Inflammatory macrophage treated with lipopolysaccharide for 4 hours (primary cell): Measurements from ENCODE around the gene HOXC10.
A peak's percentile ranks its signal among the peaks of the same experiment; 100 is the strongest.

Source experiments
- DNase-seq: peaks from one replicate; pipeline ENCODE4 v3.0.0-alpha.2; 2020

The HOXC10 gene

DNA sequence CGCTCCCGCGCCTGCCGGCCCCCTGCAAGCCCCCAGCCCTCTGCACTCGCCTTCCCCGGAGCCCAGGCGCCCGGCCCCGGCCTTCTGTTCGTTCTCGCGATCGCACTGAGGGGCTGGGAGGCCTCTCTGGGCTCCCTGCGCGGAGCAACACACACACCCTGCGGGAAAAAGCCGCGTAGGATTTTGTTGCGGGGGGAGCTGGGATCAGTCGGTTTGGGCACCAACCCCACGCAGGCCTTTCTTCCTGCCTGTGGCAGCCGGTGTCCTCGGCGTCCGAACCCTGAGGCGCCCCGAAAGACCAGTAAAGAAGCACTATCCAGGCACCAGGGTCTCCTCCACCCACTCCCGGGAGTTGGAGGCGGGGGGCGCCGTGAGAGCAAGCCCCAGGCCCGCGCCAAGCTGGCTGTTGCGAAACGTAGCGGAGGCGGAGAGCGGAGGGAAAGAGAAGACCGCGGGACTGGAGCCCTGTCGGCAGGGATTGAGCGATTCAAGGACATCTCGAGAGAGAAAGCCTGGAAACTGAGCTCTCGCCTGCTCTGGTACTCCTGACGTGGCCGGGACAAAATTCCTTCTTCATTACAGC is 46.0 kb downstream of the HOXC10 start:
- DNase-seq, result no peak

DNA sequence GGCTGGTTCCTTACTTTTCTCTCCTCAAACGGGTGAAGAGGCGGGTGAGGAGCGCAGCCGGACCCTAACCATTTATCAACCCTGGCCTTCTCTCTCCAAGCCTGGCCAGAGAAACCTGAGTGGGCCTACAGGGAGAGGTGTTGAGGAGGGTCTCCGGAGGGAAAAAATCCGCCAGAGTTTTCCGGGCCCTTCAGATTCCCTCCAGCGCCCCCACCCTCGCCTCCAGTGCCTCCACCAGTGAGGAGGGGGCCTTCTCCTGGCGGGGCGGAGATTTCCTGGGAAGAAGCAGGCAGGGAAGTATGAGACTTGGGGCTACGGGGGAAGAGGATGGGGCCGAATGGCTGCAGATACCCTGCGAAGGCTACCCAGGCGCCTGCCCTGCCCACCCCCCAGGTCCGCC is 46.5 kb downstream of the HOXC10 start:
- DNase-seq, result no peak

DNA sequence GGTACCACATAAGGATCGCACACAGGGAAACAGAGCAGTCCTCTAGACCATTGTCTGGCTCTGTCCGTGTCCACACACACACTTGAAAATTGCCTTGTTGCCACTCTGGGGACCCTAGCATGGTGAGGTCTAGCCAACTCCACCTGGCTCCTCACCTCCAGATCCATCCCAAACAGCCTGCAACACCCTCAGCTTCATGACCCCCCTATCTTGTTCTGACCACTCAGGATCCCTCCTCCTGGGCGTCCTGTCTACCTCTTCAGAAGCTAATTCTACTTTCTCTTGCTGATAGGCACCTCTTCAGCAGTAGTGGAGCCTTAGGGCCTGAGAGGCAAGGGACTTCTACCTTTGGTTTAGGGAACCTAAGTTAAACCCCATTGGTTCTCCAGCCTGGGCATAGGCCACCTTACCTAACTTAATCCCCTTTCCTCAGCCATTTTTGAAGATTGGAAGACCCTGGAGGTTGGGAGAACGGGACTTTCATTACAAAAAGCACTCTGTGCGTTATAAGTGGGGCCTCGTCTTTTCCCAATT is 47.2 kb downstream of the HOXC10 start:
- no peak for DNase-seq

DNA sequence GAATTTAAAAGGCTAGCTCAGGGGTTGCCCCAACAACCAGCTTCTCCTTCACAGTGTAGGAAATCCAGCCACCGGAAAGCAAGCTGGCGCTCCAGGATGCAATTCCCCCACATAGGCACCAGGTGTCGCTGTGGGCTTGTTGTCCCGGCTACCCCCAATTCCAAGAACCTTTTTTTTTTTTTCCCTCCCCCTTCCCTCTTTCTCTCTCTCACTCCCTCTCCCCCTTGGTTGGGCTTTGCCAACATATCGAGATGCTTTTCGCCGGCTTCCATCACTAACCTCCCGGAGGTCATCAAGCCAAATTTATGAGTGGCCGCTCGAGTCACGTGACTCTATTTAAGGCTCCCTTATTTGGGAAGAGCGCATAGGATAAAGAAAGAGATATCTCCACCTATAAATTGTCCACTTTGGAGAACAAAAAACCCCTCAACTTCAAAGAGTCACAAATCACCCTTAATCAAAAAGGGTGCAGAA is 47.7 kb downstream of the HOXC10 start, which contains the start of gene HOXC5:
TSS of gene HOXC5 (plus strand) at position 424 of the 474 bp plus-strand sequence. CDS start 73 bp downstream, outside the sequence.
- DNase-seq, result peak; percentile 53

DNA sequence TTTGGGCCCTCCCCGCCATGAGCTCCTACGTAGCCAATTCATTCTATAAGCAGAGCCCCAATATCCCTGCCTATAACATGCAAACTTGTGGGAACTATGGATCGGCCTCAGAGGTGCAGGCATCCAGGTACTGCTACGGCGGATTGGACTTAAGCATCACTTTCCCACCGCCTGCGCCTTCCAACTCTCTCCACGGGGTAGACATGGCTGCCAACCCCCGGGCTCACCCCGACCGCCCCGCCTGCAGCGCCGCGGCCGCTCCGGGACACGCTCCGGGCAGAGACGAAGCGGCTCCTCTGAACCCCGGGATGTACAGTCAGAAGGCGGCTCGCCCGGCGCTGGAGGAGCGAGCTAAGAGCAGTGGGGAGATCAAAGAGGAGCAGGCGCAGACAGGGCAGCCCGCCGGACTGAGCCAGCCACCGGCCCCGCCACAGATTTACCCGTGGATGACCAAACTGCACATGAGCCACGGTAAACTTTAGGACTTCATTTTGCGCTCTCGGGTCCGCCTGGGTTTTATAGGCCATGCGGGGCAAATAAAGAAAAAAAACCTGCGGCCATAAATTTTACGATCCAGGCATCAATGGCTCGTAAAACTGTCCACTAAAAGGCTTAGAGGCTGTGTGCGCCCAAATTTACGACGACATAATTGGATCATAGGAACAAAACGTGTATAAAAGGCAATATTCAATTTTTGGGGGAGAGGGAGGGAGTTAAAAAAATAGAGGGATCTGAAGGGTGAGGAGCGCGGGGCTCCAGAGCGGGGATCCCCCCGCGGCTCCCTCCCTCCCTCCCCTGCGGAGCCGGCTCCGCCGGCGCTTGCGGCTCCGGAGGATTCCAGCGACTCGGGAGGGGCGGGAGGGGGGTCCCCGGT is 48.4 kb downstream of the HOXC10 start:
- DNase-seq, result no peak

DNA sequence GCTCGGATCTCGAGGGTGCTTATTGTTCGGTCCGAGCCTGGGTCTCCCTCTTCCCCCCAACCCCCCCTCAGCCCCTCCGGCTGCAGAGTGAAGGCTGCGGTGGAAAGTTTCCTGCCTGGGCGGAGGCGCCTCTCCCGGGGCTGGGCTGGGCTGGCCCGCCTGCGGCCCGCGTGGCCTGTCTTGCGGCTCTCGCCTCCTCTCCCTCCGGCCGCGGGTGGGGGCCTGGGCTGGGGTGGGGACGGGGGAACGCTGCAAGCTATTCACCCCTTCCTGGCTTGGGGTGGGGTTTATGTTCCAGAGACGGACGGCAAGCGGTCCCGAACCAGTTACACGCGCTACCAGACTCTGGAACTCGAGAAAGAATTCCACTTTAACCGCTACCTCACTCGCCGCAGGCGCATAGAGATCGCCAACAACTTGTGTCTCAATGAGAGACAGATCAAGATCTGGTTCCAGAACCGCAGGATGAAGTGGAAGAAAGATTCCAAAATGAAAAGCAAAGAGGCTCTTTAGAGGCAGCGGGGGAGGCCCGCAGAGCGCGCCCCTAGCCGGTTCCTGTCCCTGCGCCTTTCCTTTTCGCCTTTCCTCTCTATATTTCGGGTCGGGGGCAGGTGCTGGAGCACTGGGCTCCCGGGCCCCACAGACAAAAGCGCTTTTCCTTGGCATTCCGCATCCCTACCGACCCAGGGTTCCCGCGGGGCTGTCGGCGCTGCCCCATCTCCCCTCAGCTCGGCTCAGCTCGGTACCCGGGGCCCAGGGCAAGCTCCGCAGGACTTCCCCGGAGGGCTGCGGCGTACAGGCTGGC is 49.2 kb downstream of the HOXC10 start:
- DNase-seq, result no peak

DNA sequence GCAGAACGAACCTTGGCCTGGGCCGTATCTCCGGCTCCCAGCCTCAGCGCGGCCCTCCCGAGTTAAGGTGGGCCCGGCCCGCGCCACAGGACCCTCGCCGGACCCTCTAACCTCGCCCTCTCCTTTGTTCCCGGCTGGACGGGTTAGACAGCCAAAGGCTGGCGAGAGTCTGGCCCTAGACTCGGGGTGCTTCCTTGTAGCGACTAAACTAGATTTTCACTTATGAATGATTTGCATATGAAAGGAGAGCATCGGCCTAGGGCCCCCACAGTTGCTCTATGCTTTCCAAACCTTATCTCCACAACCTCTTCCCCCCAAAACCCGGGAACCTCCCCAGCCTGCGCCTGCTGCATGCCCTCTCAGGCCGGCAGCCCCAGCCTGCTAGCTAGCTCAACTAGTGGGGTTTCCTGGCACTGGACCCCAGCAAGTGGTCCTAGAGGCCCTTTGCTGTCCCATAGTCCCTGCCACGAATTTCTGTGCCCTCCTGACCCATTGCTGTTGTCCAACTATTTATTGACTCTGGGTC is 49.9 kb downstream of the HOXC10 start:
- DNase-seq, result no peak

DNA sequence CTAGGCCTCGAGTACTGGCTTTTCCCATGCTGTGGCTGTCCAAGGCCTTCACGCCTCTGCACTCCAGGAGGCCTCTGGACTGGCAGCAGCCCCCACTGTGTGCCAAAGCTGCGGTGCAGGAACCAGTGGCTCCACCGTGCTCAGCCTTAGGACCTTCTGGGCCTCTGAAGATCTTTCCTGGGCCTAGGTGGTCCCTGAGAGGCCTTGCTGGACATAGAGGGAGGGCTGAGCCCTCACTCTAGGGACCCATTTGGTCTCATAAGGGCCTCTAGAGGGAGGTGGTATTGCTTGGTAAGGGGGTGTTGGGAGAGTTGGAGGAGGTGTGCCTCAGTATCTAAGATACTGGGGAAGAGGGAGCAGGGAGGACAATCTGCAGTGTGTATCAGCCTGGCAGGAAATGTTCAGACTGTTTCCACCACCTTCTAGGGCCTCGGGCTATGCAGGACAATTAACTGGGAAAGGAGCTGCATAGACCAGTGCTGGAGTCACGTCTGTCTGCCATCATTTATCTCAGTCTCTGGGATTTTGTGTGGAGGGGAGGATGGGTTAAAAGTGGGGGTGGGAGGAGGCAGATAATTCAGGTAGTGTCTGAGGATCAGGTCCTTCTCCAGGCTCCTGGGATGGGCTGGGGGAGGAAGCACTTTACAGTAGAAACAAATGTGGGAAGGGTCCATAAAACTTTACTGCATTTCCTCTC is 50.8 kb downstream of the HOXC10 start:
- no peak for DNase-seq

DNA sequence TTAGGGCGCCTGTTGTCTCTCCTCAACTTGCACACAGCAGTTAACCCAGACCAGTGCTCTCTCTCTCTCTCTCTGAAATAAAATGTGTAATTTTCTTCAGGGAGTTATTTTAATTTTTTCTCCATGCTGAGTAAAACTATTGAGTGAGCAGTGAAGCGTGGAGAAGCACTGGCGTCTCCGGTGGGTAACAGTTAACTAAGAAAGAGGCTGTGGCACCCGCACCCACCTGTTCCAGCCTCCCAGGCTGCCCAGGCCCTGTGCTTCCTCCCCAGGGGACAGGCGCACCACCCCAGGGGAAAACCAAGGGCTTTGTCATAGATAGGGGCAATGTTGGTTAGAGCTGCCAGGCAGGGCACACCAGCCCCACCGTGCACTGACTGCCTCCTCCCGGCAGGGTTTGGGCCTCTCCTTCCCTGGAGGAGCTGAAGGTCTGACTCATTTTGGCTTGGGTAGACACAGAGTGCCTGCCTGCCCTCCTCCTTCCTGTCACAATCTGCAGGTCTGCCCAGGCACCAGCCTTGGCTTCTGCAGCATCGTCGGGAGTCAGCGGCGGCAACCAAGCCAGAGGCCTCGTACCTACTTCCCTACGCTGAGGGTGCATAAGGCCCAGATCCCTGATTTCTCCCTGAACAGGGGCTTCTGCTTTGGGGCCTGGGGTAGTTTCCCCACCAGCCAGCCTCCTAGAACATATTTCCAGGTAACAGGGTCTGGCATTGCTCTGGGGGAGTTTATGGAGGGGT is 51.8 kb downstream of the HOXC10 start:
- no peak for DNase-seq

DNA sequence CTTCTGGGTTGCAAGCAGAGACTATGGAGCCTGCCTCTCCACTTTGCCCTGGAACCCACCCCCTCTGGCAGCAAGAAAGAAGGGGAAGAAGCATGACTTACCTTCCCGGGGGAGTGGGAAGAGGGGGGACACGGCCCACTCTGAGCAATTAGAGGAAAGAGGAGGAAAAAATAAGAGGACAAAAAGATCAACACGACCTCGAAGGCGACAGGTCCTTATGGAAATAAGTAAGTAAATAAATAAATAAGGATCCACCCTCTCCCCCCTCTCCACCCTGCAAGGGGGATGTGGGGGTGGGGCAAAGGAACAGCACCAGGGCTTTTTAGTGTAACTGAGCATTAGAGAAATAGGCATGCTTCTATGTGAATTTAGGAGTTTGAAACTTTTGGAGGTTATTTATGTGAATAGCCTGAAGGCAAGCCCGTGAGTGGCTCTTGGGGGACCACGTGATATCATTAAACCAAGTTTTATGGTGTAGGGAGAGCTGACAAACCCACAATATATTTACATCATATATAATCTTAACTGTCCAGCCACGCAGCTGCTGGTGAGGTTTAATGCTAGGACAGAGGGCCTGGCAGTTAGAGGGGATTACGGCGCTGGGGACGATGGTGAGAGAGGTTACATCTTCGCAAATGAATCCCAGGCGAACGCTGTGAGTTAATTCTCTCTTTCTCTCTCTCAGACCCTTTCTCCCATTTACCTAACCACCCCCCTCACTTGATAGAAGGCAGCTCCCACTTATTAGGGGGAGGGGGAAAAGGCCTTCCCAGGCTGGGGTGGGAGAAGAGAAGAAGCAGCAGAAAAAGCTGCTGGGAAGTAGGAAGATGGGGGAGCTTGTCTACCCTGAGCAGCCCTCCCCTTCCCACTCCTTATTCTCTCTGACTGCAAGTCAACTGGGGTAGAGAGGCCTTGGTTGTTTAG is 52.7 kb downstream of the HOXC10 start:
- no peak for DNase-seq

DNA sequence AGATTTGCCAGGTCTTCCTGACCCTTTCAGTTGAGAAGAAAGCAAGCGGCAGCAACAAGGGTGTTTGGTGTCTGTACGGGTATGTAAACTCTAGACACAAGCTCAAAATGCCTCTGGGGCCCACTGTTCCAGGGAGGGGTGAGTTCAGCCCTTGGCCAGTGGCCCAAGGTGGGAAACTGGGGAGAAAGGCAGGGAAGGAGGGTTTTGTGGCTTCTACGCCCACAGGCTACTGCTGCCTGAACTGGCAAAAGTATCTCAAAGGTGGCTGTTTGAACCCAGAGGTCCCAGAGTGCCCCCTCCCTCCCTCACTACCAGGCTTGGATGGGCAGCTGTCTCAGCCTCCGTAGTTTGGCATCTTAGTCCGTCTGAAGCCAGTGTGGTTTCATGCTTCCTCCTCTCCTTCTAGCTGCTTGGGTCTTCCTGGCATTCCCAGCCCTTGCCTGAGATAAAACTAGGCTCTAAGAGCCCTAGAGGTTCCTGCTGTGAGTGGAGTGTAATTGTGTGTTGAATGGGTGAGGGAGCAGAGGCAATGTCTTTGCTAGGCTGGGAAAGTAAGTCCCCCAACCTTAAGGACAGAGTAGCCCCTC is 53.4 kb downstream of the HOXC10 start:
- no peak for DNase-seq

DNA sequence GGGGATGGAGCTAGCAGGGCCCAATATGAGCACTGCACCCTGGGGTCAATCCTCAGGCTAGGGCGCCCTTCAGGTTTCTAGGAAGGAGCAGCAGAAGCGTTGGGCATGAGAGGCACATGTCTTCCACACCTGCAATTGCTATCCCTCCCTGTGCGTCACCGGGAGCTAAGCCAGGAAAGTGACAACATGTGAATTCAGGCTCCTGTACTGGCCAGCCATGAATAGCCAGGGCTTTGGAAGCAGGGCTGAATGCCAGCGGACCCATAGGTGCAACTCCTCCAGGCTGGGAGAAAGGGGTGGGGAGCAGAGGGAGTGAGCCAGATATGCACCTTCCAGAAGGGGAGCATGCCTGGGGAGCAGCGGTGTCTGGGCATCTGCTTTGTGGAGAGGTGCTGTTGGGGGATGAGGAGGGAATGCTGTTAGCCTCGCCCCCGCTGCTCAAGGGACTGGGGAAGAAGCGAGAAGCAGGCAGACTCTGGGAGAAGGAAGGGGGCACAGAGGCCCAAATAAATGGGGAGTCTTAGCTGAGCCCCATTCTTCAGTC is 54.0 kb downstream of the HOXC10 start:
- no peak for DNase-seq

DNA sequence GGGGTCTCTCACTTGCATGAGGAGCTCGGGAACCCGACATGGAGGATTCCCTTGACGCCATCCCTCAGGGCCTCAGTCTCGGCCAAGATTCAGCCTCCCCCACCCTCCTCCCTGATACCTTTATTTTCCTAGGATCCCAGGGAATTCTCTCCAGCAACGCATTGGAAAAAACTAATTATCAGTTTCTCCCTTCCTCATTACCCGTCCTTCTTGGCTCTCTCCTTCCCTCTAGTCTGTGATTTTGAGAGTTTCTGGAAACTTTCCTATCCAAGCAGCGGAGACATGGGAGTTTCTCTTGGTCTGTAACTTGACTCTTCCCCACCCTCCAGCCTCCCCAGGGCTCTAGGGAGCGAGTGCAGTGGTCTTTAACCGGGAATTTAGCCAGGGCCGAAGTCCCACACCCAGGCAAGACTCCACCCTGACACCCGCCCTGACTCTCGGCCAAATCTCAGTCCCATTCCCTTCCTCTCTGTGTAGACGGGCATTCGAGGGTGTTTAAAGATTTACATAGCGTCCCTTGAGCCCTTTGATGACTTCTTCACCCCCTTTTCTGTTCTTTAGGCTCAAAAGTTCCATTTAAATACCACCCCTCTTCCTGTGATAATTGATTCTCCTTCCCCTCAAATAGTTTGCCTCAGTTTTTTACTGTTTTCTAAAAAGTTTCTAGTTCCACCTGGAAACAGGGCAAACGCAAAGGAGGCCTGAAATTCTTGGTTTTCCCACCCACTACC is 54.6 kb downstream of the HOXC10 start:
- no peak for DNase-seq
